Measurements from ENCODE around the gene EPHA10. TPM values are rescaled to one million over a fixed set of nuclear protein-coding genes. Genes with fewer than 3 reads are reported as not detected.
A peak's percentile ranks its signal among the peaks of the same experiment; 100 is the strongest.

EPHA10 gene
- total RNA-seq, 1 donor from 2014 or later, result not detected

- Histone ChIP-seq H3K4me3 (ENCODE audit: insufficient read depth, low read depth, low read length) (no peak overlapping the region), H3K4me1 (ENCODE audit: insufficient read depth, low read length) (no peaks in the 10 kb centered on the region), H4K20me1 (ENCODE audit: insufficient read depth, low read length) (no peaks in the 10 kb centered on the region), H3K79me2 (ENCODE audit: insufficient read depth, low read length) (no peaks in the 10 kb centered on the region), H3K9ac (ENCODE audit: low read length) (no peak overlapping the region), H3K9me3 (ENCODE audit: insufficient read depth, low read depth, low read length) (no peaks in the 10 kb centered on the region), H3K4me2 (ENCODE audit: low read length) (no peak overlapping the region), H3K27ac (ENCODE audit: low read depth, low read length) (no peak overlapping the region), H2AFZ (ENCODE audit: low read depth, low read length) (no peak overlapping the region), H3K36me3 (ENCODE audit: insufficient read depth, low read length) (no peaks in the 10 kb centered on the region), H3K27me3 (ENCODE audit: insufficient read depth, low read length) (peaks cover 38% of the 10 kb centered on the region)
- Mint-ChIP-seq H3K36me3 (ENCODE audit: low read depth, unreplicated experiment) (no peaks in the 10 kb centered on the region), H3K4me1 (ENCODE audit: low read depth, unreplicated experiment) (no peaks in the 10 kb centered on the region), H3K9me3 (ENCODE audit: unreplicated experiment) (peaks cover 2% of the 10 kb centered on the region), H3K4me3 (ENCODE audit: unreplicated experiment) (peak overlapping the region; percentile 45), H3K27me3 (ENCODE audit: low read depth, unreplicated experiment) (peaks cover 37% of the 10 kb centered on the region), H3K27ac (ENCODE audit: unreplicated experiment) (no peak overlapping the region)
- TF ChIP-seq CTCF (IDR thresholded peaks at IDR 0.05; ENCODE audit: insufficient read depth, low read depth, low read length) (no peak), EZH2 (IDR thresholded peaks at IDR 0.05; ENCODE audit: insufficient read depth, low read length) (peak; percentile 41)
- DNase-seq (ENCODE audit: low read depth) (no peak), FAIRE-seq (no peak)
These were observed 12.7 kb downstream of the EPHA10 start for GRCh38 chr1:37752213-37752582.

- H4K20me1 ChIP-seq (ENCODE audit: insufficient read depth, low read length), result no peaks in the 10 kb centered on the region
- H3K36me3 ChIP-seq (ENCODE audit: insufficient read depth, low read length), result no peaks in the 10 kb centered on the region
- no peaks in the 10 kb centered on the region for H3K9me3 ChIP-seq (ENCODE audit: insufficient read depth, low read depth, low read length)
- Mint-ChIP-seq H3K36me3 (ENCODE audit: low read depth, unreplicated experiment) (no peaks in the 10 kb centered on the region), H3K9me3 (ENCODE audit: unreplicated experiment) (peaks cover 6% of the 10 kb centered on the region), H3K4me1 (ENCODE audit: low read depth, unreplicated experiment) (no peaks in the 10 kb centered on the region), H3K27ac (ENCODE audit: unreplicated experiment) (no peak overlapping the region), H3K4me3 (ENCODE audit: unreplicated experiment) (no peak overlapping the region), H3K27me3 (ENCODE audit: low read depth, unreplicated experiment) (peaks cover 38% of the 10 kb centered on the region)
- no peaks in the 10 kb centered on the region for H3K79me2 ChIP-seq (ENCODE audit: insufficient read depth, low read length)
- no peak overlapping the region for H3K27ac ChIP-seq (ENCODE audit: low read depth, low read length)
- TF ChIP-seq EZH2 (IDR thresholded peaks at IDR 0.05; ENCODE audit: insufficient read depth, low read length) (no peak), CTCF (IDR thresholded peaks at IDR 0.05; ENCODE audit: insufficient read depth, low read depth, low read length) (no peak)
- no peaks in the 10 kb centered on the region for H3K4me1 ChIP-seq (ENCODE audit: insufficient read depth, low read length)
- peaks cover 15% of the 10 kb centered on the region for H3K27me3 ChIP-seq (ENCODE audit: insufficient read depth, low read length)
- no peak for DNase-seq (ENCODE audit: low read depth)
- H2AFZ ChIP-seq (ENCODE audit: low read depth, low read length), result no peak overlapping the region
- H3K4me2 ChIP-seq (ENCODE audit: low read length), result no peak overlapping the region
- H3K4me3 ChIP-seq (ENCODE audit: insufficient read depth, low read depth, low read length), result no peak overlapping the region
- FAIRE-seq, result no peak
- H3K9ac ChIP-seq (ENCODE audit: low read length), result no peak overlapping the region
These were observed 16.4 kb downstream of the EPHA10 start for GRCh38 chr1:37748565-37748964.

GRCh38 chr1:37746806-37747205 lies 18.1 kb downstream of the EPHA10 start:
- H3K4me2 ChIP-seq (ENCODE audit: low read length), result no peak overlapping the region
- Mint-ChIP-seq H3K36me3 (ENCODE audit: low read depth, unreplicated experiment) (no peaks in the 10 kb centered on the region), H3K27ac (ENCODE audit: unreplicated experiment) (no peak overlapping the region), H3K4me1 (ENCODE audit: low read depth, unreplicated experiment) (no peaks in the 10 kb centered on the region), H3K27me3 (ENCODE audit: low read depth, unreplicated experiment) (peaks cover 31% of the 10 kb centered on the region), H3K9me3 (ENCODE audit: unreplicated experiment) (peaks cover 4% of the 10 kb centered on the region), H3K4me3 (ENCODE audit: unreplicated experiment) (peak overlapping the region; percentile 14)
- no peak for TF ChIP-seq EZH2 (IDR thresholded peaks at IDR 0.05; ENCODE audit: insufficient read depth, low read length)
- no peak for TF ChIP-seq CTCF (IDR thresholded peaks at IDR 0.05; ENCODE audit: insufficient read depth, low read depth, low read length)
- H3K36me3 ChIP-seq (ENCODE audit: insufficient read depth, low read length), result no peaks in the 10 kb centered on the region
- H2AFZ ChIP-seq (ENCODE audit: low read depth, low read length), result no peak overlapping the region
- FAIRE-seq (no peak), DNase-seq (ENCODE audit: low read depth) (no peak)
- no peaks in the 10 kb centered on the region for H3K79me2 ChIP-seq (ENCODE audit: insufficient read depth, low read length)
- H3K27ac ChIP-seq (ENCODE audit: low read depth, low read length), result no peak overlapping the region
- H3K9me3 ChIP-seq (ENCODE audit: insufficient read depth, low read depth, low read length), result no peaks in the 10 kb centered on the region
- no peaks in the 10 kb centered on the region for H4K20me1 ChIP-seq (ENCODE audit: insufficient read depth, low read length)
- peaks cover 8% of the 10 kb centered on the region for H3K27me3 ChIP-seq (ENCODE audit: insufficient read depth, low read length)
- H3K4me1 ChIP-seq (ENCODE audit: insufficient read depth, low read length), result no peaks in the 10 kb centered on the region
- H3K4me3 ChIP-seq (ENCODE audit: insufficient read depth, low read depth, low read length), result no peak overlapping the region
- no peak overlapping the region for H3K9ac ChIP-seq (ENCODE audit: low read length)
